ENCODE data around the gene PIP4K2A.
"Not testable (repeated sequence)": the region's sequence is repeated elsewhere in the genome, so short reads cannot be mapped to it uniquely, and the experiment has no call there.

GRCh38 chr10:22692119-22692518 lies 22.3 kb downstream of the PIP4K2A start:
- TF ChIP-seq CTCF, POLR2A (IDR thresholded peaks at IDR 0.05): not testable (repeated sequence)

Measured in breast epithelium (tissue), 3 donors.